ENCODE data around the gene DR1.
"Not testable (repeated sequence)": the region's sequence is repeated elsewhere in the genome, so short reads cannot be mapped to it uniquely, and the experiment has no call there.

Gene DR1

DNA sequence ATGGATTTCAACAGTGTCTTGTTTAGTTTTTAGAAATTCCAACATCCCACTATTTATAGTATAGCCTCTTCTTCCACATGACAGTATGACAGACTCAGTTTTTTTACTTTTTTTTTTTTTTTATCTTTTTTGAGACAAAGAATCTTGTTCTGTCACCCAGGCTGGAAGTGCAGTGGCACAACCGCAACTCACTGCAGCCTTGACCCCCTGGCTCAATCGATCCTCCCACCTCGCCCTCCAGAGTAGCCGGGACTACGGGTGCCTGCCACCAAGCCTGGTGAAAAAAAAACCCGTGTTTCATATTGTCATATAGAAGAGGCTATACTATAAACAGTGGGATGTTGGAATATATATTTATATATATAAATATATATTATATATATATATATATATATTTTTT lies 1.2 kb upstream of the DR1 start:
- no peak for DNase-seq

- peak; percentile 69 for DNase-seq
Observed at GRCh38 chr1:93344886-93345632, 648 bp upstream of the DR1 start.

DNA sequence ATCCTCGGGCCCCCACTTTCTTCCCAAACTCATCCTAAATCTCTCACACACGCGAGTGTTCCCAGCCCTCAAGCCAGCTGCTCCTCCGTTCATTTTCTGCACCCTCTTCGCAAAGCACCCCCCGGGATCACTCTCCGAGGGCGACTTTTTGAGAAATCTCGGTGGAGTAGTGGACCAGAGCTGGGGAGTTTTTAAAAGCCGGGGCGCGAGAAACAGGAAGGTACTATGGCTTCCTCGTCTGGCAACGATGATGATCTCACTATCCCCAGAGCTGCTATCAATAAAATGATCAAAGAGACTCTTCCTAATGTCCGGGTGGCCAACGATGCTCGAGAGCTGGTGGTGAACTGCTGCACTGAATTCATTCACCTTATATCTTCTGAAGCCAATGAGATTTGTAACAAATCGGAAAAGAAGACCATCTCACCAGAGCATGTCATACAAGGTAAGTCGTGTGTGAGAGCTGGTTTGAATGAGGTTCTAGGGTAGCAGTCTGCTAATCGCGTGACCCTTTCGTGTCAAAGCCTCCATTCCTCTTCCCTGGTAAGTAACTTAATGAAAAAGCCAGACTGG lies 800 bp downstream of the DR1 start:
- peak; percentile 86 for DNase-seq

DNA sequence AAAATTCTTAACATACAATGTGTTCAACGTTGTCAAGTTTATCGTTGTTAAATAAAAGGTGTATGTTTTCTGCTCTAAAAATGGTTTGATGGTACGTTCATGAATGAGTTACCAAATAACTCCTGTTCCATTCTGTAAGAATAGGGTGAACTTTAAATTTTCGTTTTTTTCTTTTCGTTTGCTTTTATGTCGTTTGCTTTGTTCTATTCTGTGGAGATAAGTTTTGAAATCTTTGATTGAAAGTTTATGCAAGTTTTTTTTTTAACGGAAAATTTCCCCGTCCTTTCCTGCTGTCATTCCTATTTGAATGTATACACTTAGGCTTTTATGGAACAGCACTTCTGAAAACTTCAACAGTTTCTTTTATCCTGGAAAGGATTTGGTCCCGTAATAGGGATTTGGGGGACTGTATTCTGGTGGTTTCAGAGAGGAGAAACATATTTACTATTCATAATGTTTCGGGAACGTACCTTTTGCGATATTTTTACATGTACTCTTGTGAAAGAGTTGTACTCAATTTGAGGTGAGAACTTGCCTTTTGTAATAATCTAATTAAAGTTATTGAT lies 1.7 kb downstream of the DR1 start:
- peak; percentile 44 for DNase-seq

DNA sequence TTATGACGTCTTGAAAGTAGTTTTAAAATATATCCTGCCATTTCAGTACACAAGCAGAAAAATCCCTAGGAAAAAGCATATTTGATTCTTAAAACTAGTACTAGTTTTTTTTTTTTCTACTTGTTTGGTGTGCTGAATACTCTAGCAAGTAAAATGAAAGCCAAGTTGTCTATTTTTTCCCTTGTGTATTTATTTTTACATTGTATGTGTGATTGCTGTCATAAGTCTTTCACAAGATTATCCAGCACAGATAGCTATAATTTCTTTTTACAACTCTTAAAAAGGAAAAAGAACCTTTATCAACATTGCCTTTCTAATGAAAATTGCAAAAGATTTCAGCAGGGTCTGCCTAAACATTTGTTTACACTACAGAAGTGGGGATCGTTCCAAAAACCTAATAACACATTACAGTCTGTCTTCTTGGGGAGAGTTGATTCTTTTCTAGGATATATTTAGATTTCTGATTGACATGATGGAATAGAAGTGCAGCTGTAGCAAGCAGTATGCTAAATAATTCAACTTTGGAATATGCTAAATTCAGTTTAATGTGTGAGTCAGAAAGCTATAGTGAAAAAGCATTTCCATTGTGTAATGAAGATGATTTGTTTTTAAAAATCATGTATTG lies 2.5 kb downstream of the DR1 start:
- no peak for DNase-seq

DNA sequence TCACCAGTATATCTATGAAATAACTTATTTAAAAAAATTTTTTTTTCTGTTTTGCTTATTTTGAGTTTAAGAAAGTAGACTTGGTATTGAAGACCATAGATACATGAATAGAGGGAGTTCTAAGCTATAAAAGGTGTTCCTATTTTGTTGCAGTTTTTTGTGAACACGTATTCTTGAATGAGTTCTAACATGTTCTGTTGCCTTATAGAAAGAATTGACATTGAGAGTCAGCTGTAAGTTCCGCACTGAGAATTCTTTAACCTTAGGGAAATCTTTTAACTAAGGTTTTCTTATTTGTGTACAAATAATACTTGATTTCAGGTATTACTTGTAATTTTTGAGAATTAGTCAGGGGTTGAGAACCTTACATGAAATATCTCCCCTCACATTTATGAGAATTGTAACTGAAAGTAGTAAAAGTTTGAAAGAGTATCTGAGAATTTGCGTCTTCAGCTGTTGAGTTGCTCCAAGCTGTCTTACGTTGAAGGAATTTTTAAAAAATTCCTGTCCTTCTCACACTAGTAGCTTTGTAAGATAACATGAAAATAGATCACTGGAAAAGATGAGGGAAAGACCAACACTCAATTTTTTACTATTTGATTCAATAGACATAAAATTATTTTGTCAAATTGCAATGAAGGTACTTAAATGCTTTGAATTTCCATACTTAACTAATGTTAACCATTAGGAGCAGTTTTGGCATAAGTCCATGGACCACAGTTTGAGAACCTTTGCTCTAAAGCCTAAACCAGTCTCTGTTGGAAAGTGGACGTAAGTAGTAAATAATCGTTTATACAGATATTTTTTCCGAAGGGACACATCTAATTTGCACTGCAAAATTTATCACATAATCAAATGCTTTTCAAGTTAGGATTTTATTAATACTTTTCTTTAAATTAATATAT lies 3.8 kb downstream of the DR1 start:
- DNase-seq, result no peak

DNA sequence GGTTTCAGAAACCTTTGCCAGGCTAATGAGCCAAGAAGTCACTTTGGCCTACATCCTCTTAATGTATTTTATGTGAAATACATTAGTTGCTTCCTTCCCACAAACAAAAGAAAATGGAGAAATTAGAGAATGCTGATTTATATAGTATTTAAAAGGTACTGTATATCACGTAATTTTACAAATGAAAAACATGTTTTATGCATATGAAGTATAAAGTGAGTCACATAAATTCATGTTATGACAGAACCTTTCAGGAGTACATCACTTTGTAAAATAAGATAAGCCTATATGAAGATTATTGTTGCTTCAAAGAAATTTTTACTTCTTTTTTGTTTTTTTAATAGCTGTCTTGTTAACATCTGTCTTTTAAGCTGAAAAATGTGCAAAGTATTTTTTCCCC lies 4.6 kb downstream of the DR1 start:
- no peak for DNase-seq

GRCh38 chr1:93350875-93351274 lies 5.2 kb downstream of the DR1 start:
- no peak for DNase-seq

DNA sequence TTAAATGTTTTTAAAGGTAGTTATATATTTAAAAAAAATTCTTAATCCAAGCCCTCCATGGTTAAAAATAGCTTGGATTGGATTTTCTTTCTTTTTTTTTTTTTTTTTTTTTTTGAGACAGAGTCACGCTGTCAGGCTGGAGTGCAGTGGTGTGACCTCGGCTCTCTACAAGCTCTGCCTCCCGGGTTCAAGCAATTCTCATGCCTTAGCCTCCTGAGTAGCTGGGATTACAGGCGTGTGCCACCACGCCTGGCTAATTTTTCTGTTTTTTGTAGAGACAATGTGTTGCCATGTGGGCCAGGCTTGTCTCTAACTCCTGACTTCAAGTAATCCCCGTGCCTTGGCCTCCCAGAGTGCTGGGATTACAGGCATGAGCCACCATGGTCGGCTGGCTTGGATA lies 5.6 kb downstream of the DR1 start:
- DNase-seq, result not testable (repeated sequence)

DNA sequence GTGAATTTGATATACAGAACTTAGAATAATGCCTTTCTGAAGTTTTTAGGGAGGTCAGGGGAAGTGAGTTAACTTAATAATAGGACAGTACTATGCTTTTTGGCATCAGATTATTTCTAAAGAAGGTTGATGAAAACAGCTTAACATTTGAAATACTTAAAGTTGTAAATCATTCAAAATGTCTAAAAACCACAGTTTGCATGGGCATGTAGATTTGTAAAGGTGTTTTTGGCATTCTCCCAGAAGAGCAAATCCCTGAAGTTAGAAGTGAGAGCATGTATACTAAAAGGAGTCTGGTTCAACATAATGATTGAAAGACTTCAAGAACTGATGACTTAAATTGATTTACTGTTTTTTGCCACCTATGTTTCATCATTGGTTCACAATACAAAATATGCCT lies 6.7 kb downstream of the DR1 start:
- no peak for DNase-seq

- no peak for DNase-seq
Observed at GRCh38 chr1:93353286-93353685, 7.6 kb downstream of the DR1 start.

- DNase-seq, result no peak
Observed at GRCh38 chr1:93354749-93355148, 9.0 kb downstream of the DR1 start.

DNA sequence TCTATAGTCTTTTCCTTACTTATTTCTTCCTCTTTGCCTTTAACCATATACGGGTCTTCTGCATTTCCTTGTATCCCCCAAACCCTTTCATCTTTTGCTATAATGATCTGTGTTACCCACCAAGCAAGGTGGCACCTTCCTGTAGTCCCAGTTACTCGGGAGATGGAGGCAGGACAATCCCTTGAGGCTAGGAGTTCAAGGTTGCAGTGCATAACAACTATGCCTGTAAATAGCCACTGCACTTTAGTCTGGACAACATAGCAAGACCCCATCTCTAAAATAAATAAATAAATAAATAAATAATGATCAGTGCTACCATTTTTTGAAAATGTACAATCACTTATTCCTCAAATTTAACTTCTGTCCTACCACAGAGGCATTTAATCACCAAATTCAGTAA lies 11.5 kb downstream of the DR1 start:
- no peak for DNase-seq

DNA sequence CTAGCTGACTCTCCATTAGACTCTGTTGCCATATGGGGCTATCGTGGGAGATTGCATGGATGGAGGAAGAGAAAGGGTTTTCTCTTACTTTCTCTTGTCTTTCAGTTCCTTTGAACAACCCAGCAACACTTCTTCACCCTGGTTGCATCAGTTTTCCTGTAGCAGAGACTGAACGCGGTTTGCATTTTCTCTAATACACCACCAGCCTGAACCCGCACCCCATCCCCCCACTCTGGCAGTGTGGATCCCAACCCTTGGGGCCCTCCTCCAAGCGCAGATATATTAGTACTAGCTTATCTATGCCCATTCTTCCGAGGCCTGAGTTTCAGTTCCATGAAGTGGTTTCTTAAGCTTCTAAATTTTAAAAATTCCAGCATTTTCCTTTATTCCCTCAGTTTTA lies 12.6 kb downstream of the DR1 start:
- no peak for DNase-seq

DNA sequence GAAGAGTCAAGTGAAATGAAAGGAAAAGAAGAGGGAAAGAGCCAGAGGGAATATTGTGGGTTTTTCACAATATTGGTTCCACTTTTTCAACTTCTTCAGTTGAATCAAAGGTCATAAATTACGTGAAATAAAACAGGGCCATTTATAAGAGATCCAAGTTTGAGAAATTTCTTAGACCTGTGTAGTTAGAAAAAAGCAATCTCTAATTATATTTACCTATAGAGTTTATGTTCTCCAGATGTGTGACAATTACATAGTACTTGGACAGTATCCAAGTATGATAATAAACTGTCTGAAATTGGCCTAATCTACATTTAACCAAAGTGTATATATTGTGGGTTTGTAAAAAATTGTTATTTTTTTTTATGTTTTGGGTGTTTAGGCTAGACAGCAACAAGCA lies 14.4 kb downstream of the DR1 start:
- no peak for DNase-seq

- peak; percentile 26 for DNase-seq
Observed at GRCh38 chr1:93362237-93362636, 16.5 kb downstream of the DR1 start.

DNA sequence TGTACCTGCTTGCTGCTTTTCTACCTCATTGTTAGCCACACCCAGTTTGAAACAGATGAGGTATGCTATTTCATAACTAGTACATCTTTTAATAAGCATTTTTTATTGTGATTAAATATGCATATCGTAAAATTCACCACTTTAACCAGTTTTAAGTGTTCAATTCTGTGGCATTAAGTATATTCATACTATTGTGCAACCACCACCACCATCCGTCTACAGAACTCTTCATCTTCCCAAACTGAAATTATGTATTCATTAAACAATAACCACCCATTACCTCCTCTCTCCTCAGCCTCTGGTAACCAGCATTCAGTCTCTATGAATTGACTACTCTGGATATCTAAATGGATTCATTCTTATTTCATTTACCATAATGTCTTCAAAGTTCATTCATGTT lies 20.1 kb downstream of the DR1 start:
- DNase-seq, result no peak

GRCh38 chr1:93369734-93370133 lies 24.0 kb downstream of the DR1 start:
- no peak for DNase-seq

GRCh38 chr1:93374334-93375106 lies 28.8 kb downstream of the DR1 start:
- no peak for DNase-seq

DNA sequence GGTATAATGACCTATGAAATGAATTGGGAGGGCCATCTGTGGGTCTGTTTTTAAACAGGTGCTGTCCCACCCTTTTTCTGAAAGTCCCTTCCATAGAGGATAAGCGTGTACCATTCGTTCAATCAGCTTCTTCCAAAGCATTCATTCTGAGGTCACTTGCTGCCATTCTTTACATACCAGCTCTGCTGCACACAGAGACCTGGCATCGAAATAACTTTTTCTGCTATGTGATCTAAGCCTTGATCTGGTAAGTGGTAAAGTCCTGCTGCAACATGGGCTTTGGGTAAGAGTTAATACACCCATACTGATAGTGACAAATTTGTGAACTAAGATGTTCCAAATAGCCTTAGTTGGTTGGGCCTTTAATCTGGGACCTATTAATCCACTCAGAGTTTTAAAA lies 38.9 kb downstream of the DR1 start:
- DNase-seq, result no peak

- not testable (repeated sequence) for DNase-seq
Observed at GRCh38 chr1:93386268-93386667, 40.6 kb downstream of the DR1 start.

DNA sequence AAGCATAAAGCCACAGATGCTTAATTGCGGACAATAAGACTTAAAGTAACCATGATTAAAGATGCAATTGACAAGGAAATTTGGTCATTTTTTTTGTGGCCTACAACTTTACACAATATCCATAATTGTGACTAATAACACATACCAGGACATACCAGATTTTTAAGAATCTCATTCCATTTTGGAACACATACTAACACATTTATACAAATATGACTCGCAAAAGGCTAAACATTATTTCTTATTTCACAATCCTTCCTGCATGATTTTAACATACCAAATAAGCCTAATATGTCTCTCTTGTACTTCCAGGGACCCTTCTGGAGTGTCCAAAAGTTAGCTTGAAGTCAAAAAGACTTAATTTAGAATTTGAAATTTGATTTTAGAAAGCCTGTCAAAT lies 48.8 kb downstream of the DR1 start:
- DNase-seq, result no peak
